Measurements from ENCODE around the gene PPM1N. TPM values are rescaled to one million over a fixed set of nuclear protein-coding genes. Genes with fewer than 3 reads are reported as not detected.
"Not testable (repeated sequence)": the region's sequence is repeated elsewhere in the genome, so short reads cannot be mapped to it uniquely, and the experiment has no call there.

Gene PPM1N
- total and polyA plus RNA-seq, 2 donors (not counting 1 experiment from before 2014, with no cell fraction given): 2.3 to 2.8 TPM

DNA sequence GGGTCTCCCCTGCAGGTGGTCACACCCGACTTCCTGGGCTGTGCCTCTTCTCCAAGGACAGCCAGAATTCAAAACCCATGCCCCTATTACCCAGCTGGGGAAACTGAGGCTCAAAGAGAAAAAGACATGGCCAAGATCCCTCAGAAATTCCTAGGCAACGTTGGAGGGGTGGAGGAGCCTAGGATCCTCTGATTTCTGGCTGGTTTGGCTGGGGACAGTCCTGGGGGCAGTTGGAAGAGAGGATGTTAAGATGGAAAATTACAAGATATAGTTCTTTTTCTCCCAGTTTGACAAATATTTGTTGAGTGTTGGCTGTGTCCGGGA lies 11.4 kb downstream of the PPM1N start:
- no peaks in the 10 kb centered on the region for H3K9me3 ChIP-seq (ENCODE audit: control insufficient read depth, insufficient read depth, low read depth, low read length)
- peaks cover 70% of the 10 kb centered on the region for H3K79me2 ChIP-seq (ENCODE audit: control insufficient read depth, insufficient read depth, low read length)
- TF ChIP-seq CTCF (conservative IDR thresholded peaks at IDR 0.05 in 1 of 2, IDR thresholded peaks at IDR 0.05 in 1 of 2; ENCODE audit: low read depth in 1 of 2, low read length in 2 of 2) (no peak), EZH2 (IDR thresholded peaks at IDR 0.05; ENCODE audit: low read length, missing control alignments) (no peak)
- peak overlapping the region; percentile 54 for H3K9ac ChIP-seq (ENCODE audit: insufficient read depth, low read length)
- no peaks in the 10 kb centered on the region for H3K27me3 ChIP-seq (ENCODE audit: control insufficient read depth, insufficient read depth, low read length)
- peak overlapping the region; percentile 32 to 96 (median 72) for H3K4me3 ChIP-seq (replicated peaks in 1 of 4; ENCODE audit: control extremely low read depth in 1 of 4, insufficient read depth in 1 of 4, low read depth in 3 of 4, low read length in 4 of 4)
- peak overlapping the region; percentile 56 for H3K27ac ChIP-seq (ENCODE audit: insufficient read depth, low read length)
- peak overlapping the region; percentile 96 for H3K4me2 ChIP-seq (ENCODE audit: extremely low read depth, insufficient read depth, low read length)
- peaks cover 15% of the 10 kb centered on the region for H3K4me1 ChIP-seq (ENCODE audit: control insufficient read depth, extremely low read depth, insufficient read depth, low read length)
- no peaks in the 10 kb centered on the region for H4K20me1 ChIP-seq (ENCODE audit: control insufficient read depth, extremely low read depth, insufficient read depth, low read length)
- no peak overlapping the region for H2AFZ ChIP-seq (ENCODE audit: low read length)
- no peak for DNase-seq (ENCODE audit: low read depth in 2 of 2)
- peaks cover 4% of the 10 kb centered on the region for H3K36me3 ChIP-seq (ENCODE audit: control insufficient read depth, insufficient read depth, low read length)

GRCh38 chr19:45510352-45510751 lies 12.1 kb downstream of the PPM1N start:
- H4K20me1 ChIP-seq (ENCODE audit: control insufficient read depth, extremely low read depth, insufficient read depth, low read length); H3K4me3 ChIP-seq (replicated peaks in 1 of 4; ENCODE audit: control extremely low read depth in 1 of 4, insufficient read depth in 1 of 4, low read depth in 3 of 4, low read length in 4 of 4); DNase-seq (ENCODE audit: low read depth in 2 of 2); H3K9me3 ChIP-seq (ENCODE audit: control insufficient read depth, insufficient read depth, low read depth, low read length); H3K36me3 ChIP-seq (ENCODE audit: control insufficient read depth, insufficient read depth, low read length); H3K4me2 ChIP-seq (ENCODE audit: extremely low read depth, insufficient read depth, low read length); H3K27me3 ChIP-seq (ENCODE audit: control insufficient read depth, insufficient read depth, low read length); H3K27ac ChIP-seq (ENCODE audit: insufficient read depth, low read length); H3K9ac ChIP-seq (ENCODE audit: insufficient read depth, low read length); H2AFZ ChIP-seq (ENCODE audit: low read length): not testable (repeated sequence)
- Histone ChIP-seq H3K79me2 (ENCODE audit: control insufficient read depth, insufficient read depth, low read length) (peaks cover 77% of the 10 kb centered on the region), H3K4me1 (ENCODE audit: control insufficient read depth, extremely low read depth, insufficient read depth, low read length) (peaks cover 13% of the 10 kb centered on the region)

DNA sequence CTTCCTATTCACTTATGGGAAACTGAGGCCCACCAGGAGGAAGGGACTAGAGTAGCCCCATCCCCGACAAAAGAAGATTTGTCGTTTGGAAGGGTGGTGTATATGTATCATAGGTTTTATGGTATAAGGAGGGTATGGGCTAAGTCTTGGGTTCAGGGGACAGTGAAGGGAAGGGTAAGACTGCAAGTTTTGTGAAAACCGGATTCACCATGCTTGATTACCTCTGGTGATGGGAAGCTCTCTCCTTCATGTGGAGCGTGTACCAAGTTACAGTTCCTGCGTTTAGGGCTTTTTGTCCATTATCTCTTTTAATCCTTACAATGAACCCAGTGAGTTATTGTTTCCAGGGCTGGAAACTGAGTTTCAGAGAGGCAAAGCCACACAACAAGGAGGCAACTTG lies 12.8 kb downstream of the PPM1N start:
- no peak overlapping the region for H2AFZ ChIP-seq (ENCODE audit: low read length)
- H3K27ac ChIP-seq (ENCODE audit: insufficient read depth, low read length): no peak overlapping the region
- H3K9me3 ChIP-seq (ENCODE audit: control insufficient read depth, insufficient read depth, low read depth, low read length): no peaks in the 10 kb centered on the region
- peaks cover 9% of the 10 kb centered on the region for H3K36me3 ChIP-seq (ENCODE audit: control insufficient read depth, insufficient read depth, low read length)
- H3K79me2 ChIP-seq (ENCODE audit: control insufficient read depth, insufficient read depth, low read length): peaks cover 84% of the 10 kb centered on the region
- TF ChIP-seq CTCF (conservative IDR thresholded peaks at IDR 0.05 in 1 of 2, IDR thresholded peaks at IDR 0.05 in 1 of 2; ENCODE audit: low read depth in 1 of 2, low read length in 2 of 2): no peak
- TF ChIP-seq EZH2 (IDR thresholded peaks at IDR 0.05; ENCODE audit: low read length, missing control alignments): no peak
- H3K4me3 ChIP-seq (replicated peaks in 1 of 4; ENCODE audit: control extremely low read depth in 1 of 4, insufficient read depth in 1 of 4, low read depth in 3 of 4, low read length in 4 of 4): no peak overlapping the region
- no peaks in the 10 kb centered on the region for H4K20me1 ChIP-seq (ENCODE audit: control insufficient read depth, extremely low read depth, insufficient read depth, low read length)
- no peak overlapping the region for H3K4me2 ChIP-seq (ENCODE audit: extremely low read depth, insufficient read depth, low read length)
- DNase-seq (ENCODE audit: low read depth in 2 of 2): no peak
- H3K9ac ChIP-seq (ENCODE audit: insufficient read depth, low read length): no peak overlapping the region
- H3K27me3 ChIP-seq (ENCODE audit: control insufficient read depth, insufficient read depth, low read length): no peaks in the 10 kb centered on the region
- H3K4me1 ChIP-seq (ENCODE audit: control insufficient read depth, extremely low read depth, insufficient read depth, low read length): peaks cover 9% of the 10 kb centered on the region
